Bladder microvascular endothelial cell (primary cell): ENCODE data around the gene CTRL. TPM values are rescaled to one million over a fixed set of nuclear protein-coding genes. Genes with fewer than 3 reads are reported as not detected.

ENCODE experiments used
- total RNA-seq: library from RNA; depleted of rRNA; stranded (reverse); fragments of >200 nt; gene quantifications from 2 replicates; pipeline ENCODE4 v1.2.3, GENCODE V29; 2014

Gene CTRL
- 0.49 and 0.76 TPM in 2 replicates for total RNA-seq

GRCh38 chr16:67931712-67932461 is at the start of gene CTRL:
TSS of gene CTRL (minus strand) at chr16:67931862. CDS start at chr16:67931852, 10 bp downstream.

GRCh38 chr16:67979955-67980678 is 48.5 kb upstream of the CTRL start, which contains the start of gene DPEP3:
TSS of gene DPEP3 (minus strand) at chr16:67980499. CDS start at chr16:67980380, 119 bp downstream.

GRCh38 chr16:67968400-67969253 is 37.0 kb upstream of the CTRL start, which contains the start of gene SLC12A4:
TSS of gene SLC12A4 (minus strand) at chr16:67968637. CDS start at chr16:67968553, 84 bp downstream.

GRCh38 chr16:67943619-67944504 is 12.2 kb upstream of the CTRL start, which contains the start of gene LCAT:
TSS of gene LCAT (minus strand) at chr16:67944120. CDS start at chr16:67944101, 19 bp downstream.

GRCh38 chr16:67936124-67936879 is 4.6 kb upstream of the CTRL start, which contains the start of gene PSMB10:
TSS of gene PSMB10 (minus strand) at chr16:67936850. CDS start at chr16:67936749, 101 bp downstream.

GRCh38 chr16:67892899-67893742 is 38.5 kb downstream of the CTRL start, which contains the start of gene PSKH1:
TSS of gene PSKH1 (plus strand) at chr16:67893254. CDS start at chr16:67908750, 15,496 bp downstream.

GRCh38 chr16:67884684-67885083 is 47.0 kb downstream of the CTRL start, which contains the start of gene NRN1L:
TSS of gene NRN1L (plus strand) at chr16:67884885. CDS start at chr16:67884904, 19 bp downstream.

Other genes with a start within 250 kb of the CTRL start
- gene GFOD2, start 212.5 kb downstream of the CTRL start, total RNA-seq: 40.5 and 62.6 TPM in 2 replicates
- 4.2 and 11.8 TPM in 2 replicates for gene RANBP10, start 125.3 kb downstream of the CTRL start, total RNA-seq
- 0.81 and 0.88 TPM in 2 replicates for gene TSNAXIP1, start 125.0 kb downstream of the CTRL start, total RNA-seq
- 26.6 and 43.9 TPM in 2 replicates for gene THAP11, start 89.5 kb downstream of the CTRL start, total RNA-seq
- gene NUTF2, start 84.9 kb downstream of the CTRL start, total RNA-seq: 119 and 125 TPM in 2 replicates
- gene CENPT, start 84.2 kb downstream of the CTRL start, total RNA-seq: 17.2 and 25.7 TPM in 2 replicates
- gene EDC4, start 58.8 kb downstream of the CTRL start, total RNA-seq: 57.0 and 92.5 TPM in 2 replicates
- gene NRN1L, start 47.0 kb downstream of the CTRL start, total RNA-seq: 0.16 TPM in 1 of 2 replicates, not detected in the other
- gene PSKH1, start 38.6 kb downstream of the CTRL start, total RNA-seq: 12.5 and 35.7 TPM in 2 replicates
- gene PSMB10, start 5.0 kb upstream of the CTRL start, total RNA-seq: 61.3 and 125 TPM in 2 replicates
- 3.4 and 11.4 TPM in 2 replicates for gene LCAT, start 12.3 kb upstream of the CTRL start, total RNA-seq
- gene SLC12A4, start 36.8 kb upstream of the CTRL start, total RNA-seq: 58.9 and 225 TPM in 2 replicates
- gene DPEP3, start 48.6 kb upstream of the CTRL start, total RNA-seq: 0.16 TPM in 1 of 2 replicates, not detected in the other
- 0.16 and 1.4 TPM in 2 replicates for gene DPEP2, start 67.6 kb upstream of the CTRL start, total RNA-seq
- gene DPEP2NB, start 84.0 kb upstream of the CTRL start, total RNA-seq: not detected in 2 replicates
- gene DDX28, start 91.4 kb upstream of the CTRL start, total RNA-seq: 8.6 and 12.2 TPM in 2 replicates
- 10.5 and 24.0 TPM in 2 replicates for gene DUS2, start 91.4 kb upstream of the CTRL start, total RNA-seq
- 8.7 and 21.0 TPM in 2 replicates for gene NFATC3, start 153.5 kb upstream of the CTRL start, total RNA-seq